Endothelial cell of coronary artery (primary cell): Measurements from ENCODE around the gene PLEKHG2. TPM values are rescaled to one million over a fixed set of nuclear protein-coding genes. Genes with fewer than 3 reads are reported as not detected.

Experiments used
- total RNA-seq: library from RNA; depleted of rRNA; stranded (reverse); fragments of >200 nt; gene quantifications from 2 replicates; pipeline ENCODE4 v1.2.3, GENCODE V29; 2014

The PLEKHG2 gene, protein sequence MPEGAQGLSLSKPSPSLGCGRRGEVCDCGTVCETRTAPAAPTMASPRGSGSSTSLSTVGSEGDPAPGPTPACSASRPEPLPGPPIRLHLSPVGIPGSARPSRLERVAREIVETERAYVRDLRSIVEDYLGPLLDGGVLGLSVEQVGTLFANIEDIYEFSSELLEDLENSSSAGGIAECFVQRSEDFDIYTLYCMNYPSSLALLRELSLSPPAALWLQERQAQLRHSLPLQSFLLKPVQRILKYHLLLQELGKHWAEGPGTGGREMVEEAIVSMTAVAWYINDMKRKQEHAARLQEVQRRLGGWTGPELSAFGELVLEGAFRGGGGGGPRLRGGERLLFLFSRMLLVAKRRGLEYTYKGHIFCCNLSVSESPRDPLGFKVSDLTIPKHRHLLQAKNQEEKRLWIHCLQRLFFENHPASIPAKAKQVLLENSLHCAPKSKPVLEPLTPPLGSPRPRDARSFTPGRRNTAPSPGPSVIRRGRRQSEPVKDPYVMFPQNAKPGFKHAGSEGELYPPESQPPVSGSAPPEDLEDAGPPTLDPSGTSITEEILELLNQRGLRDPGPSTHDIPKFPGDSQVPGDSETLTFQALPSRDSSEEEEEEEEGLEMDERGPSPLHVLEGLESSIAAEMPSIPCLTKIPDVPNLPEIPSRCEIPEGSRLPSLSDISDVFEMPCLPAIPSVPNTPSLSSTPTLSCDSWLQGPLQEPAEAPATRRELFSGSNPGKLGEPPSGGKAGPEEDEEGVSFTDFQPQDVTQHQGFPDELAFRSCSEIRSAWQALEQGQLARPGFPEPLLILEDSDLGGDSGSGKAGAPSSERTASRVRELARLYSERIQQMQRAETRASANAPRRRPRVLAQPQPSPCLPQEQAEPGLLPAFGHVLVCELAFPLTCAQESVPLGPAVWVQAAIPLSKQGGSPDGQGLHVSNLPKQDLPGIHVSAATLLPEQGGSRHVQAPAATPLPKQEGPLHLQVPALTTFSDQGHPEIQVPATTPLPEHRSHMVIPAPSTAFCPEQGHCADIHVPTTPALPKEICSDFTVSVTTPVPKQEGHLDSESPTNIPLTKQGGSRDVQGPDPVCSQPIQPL (N-terminal part only)
- 17.5 and 21.0 TPM in 2 replicates for total RNA-seq

DNA sequence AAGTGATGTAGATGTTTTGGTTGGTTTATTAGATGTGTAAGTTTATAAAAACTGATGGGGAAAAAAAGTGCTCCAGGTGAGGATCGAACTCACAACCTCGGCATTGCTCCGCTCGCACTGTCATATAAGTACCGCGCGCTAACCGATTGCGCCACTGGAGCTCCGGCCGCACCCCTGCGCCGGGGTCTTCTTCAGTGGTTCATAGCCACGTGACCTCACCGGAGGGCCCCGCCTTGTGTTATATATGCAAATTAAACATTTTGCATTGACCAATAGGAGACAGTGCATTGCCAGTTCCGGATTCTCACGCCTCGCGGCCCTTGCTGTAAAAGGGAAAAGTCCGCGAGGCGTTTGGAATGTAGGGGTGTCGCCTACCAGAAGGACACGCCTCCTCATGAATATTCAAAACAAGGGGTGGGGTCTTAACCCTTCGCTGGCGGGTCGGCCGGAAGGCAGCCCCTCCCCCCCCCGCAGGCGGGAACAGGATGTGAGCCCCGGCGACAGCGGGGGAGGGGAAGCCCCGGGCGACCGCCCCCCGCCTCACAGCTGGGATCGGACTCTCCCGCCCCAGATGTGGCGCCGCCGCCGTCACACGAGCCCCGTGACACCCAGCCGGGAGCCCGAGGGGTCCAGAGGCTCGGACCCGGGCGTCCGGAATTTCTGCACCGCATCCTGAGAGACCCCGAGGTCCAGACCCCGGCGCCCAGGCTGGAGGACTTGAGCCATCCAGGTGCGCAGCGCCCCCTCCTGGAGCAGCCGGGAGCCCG lies at the start of gene PLEKHG2:
TSS of gene PLEKHG2 (plus strand) at position 570 of the 767 bp plus-strand sequence. CDS start 1,418 bp downstream, outside the sequence.

DNA sequence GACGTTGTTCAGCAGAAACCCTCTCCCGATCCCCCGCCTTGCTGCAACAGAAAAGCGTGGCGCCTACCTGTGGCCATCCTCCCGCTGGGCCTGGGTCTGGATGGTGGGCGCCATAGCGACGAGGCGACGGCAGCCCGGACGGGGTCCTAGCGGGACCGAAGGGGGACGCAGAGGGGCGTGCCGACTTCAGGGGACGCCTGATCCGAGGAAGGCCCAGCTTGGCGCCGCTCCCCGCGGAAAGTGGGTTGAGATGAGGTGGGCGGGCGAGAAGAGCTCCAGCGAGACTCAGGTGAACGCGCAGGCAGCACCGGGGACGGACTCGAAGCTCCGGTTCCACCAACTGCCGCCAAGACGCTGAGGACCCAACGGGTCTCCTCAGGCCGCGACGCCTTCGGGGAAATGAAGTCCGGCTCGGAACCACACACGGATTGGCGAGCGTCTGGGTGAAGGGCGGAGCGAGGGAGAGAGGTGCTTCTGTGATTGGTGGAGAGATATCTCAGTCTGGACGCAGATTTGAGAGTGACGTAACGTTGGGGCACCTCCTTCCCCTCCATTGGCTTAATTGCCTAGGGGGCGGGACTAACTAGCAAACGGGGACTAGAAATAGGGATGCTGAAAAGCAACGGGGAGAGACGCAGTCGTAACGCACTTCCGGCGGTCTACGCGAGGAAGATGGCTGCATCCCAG lies 21.6 kb upstream of the PLEKHG2 start, which contains the start of the genes MED29 and PAF1:
TSS of gene MED29 (plus strand) at position 628 of the 687 bp plus-strand sequence. CDS start at position 673, 45 bp downstream.
TSS of gene PAF1 (minus strand) at position 356 of the 687 bp plus-strand sequence. CDS start at position 114, 242 bp downstream.

DNA sequence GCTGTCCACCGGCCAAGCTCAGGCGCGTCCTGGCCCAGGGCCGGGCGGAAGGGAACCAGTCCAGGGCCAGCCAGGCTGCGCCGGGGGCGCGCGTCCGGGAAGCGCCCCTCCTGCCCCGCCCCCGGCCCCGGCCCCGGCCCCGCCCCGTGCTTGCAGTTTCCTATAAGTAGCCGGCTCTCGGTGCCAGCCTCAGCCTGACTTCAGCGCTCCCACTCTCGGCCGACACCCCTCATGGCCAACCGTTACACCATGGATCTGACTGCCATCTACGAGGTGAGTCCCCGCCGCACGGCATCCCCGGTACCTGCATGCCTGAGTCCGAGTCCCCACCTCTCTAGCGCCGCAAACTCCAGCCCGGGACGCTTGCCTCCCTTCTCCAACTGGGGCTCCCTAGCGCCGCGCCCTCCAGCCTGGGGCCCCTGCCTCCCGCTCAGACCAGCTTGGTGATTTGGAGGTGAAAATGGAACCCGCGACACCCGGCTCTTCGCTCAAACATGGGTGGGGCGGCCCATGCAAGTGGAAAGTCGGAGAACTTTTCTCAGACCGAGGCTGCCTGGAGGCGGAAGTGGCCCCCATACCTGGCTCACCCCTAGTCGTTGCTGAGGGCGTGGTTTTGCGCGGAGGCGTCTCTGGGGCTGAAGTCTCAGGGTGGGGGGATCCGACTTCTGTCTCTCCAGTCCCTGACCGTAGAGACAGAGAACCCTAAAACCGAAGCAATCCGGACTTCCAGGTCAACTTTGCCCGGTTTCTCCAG lies 5.6 kb upstream of the PLEKHG2 start, which contains the start of gene ZFP36:
TSS of gene ZFP36 (plus strand) at position 192 of the 754 bp plus-strand sequence. CDS start at position 250, 58 bp downstream.

DNA sequence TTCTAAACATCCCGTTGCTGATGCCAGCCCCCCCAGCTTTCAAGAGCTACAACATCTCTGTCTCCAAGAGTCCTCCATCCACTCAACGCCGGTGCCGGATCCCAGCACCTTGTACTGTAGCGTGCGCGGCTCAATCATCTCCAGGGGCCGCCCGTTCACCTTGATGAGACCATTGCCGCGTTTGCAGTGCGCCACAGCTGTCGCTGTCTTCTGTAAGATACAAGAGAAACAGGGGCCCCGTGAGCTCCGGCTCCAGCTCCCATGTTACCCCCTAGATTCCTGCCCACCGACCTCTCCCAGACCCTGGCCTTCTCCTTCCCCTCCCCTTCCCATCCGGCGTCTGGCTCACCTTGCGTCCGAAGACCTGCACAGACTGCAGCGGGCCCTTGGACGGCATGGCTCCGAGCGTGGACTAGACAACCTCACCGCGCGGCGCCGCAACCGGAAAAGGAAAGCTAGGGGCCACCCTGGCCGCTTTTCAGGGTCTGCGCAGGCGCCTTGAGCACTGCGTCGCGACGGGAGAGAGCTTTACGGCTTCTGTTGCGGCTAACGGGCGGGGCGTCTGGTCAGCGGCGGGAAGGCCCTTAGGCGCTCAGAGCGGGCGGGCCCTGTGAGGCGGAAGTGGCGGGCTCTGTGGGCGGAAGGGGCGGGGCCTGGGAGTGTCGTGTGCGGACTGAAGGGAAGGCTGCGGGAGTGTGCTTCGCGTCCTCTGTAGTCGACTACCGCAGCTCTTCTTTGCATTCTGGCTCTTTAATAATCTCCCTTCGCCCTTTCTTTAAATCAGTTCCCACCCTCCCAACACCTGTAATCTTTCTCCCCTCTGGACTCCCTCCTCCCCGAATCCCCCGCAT lies 23.3 kb downstream of the PLEKHG2 start, which contains the start of gene RPS16:
TSS of gene RPS16 (minus strand) at position 451 of the 851 bp plus-strand sequence. CDS start at position 397, 54 bp downstream.

DNA sequence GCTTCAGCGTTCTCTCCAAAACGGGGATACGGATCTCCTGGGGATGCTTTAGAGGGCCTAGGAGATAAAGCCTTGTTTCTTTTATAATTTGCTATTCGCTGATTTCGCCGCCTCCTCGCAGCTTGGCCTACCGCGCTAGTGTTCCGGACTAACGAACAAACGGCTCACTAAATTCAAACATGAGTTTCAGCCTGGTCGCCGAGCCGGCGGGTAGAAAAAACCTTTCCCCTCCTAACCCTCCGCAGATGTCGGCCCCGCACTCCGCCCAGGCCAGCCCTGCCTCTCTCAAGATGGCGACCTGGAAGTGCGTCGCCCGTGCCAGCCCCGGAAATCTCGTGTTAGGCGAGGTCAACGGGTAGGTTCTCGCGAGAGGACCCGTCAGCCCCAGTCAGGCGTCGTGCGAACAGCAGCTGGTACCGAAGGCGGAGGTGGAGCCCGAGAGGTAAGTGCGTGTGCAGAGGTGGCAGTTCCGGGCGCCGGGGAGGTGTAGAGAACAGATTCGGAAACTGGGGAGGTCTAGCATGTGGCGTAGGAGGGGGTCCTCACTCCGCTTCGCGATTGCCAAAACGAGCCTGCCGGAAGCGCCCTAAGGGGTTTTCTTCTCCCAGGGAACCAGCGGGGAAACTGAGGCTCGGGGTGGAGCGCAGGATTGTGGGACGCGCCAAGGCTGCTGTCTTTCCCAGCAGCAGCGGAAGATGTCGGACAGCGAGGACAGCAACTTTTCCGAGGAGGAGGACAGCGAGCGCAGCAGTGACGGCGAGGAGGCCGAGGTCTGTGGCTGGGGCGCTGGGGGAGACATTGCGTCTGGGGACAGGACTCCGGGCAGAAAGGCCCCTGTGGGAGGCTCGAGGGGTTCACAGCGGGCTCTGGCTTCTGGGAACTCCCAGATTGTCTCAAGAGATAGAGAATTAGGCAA lies 33.0 kb downstream of the PLEKHG2 start, which contains the start of gene SUPT5H:
TSS of gene SUPT5H (plus strand) at position 387 of the 916 bp plus-strand sequence. CDS start at position 696, 309 bp downstream.

Other genes with a start within 250 kb of the PLEKHG2 start
- not detected in 2 replicates for gene NCCRP1, start 215.7 kb upstream of the PLEKHG2 start, total RNA-seq
- not detected in 2 replicates for gene SYCN, start 208.4 kb upstream of the PLEKHG2 start, total RNA-seq
- not detected in 2 replicates for gene IFNL3, start 167.7 kb upstream of the PLEKHG2 start, total RNA-seq
- not detected in 2 replicates for gene IFNL4, start 163.8 kb upstream of the PLEKHG2 start, total RNA-seq
- gene IFNL2, start 144.3 kb upstream of the PLEKHG2 start, total RNA-seq = not detected in 2 replicates
- not detected in 2 replicates for gene IFNL1, start 116.3 kb upstream of the PLEKHG2 start, total RNA-seq
- gene LRFN1, start 91.8 kb upstream of the PLEKHG2 start, total RNA-seq = 0.18 and 0.19 TPM in 2 replicates
- 13.7 and 28.2 TPM in 2 replicates for gene GMFG, start 76.6 kb upstream of the PLEKHG2 start, total RNA-seq
- gene SAMD4B, start 70.2 kb upstream of the PLEKHG2 start, total RNA-seq = 30.9 and 37.5 TPM in 2 replicates
- 35.8 and 45.0 TPM in 2 replicates for gene PAF1, start 21.6 kb upstream of the PLEKHG2 start, total RNA-seq
- 9.7 and 12.4 TPM in 2 replicates for gene MED29, start 21.3 kb upstream of the PLEKHG2 start, total RNA-seq
- 0.27 and 0.56 TPM in 2 replicates for gene ZFP36, start 5.8 kb upstream of the PLEKHG2 start, total RNA-seq
- gene RPS16, start 23.3 kb downstream of the PLEKHG2 start, total RNA-seq = 106 and 208 TPM in 2 replicates
- gene SUPT5H, start 32.9 kb downstream of the PLEKHG2 start, total RNA-seq = 63.1 and 65.6 TPM in 2 replicates
- 57.4 and 77.4 TPM in 2 replicates for gene TIMM50, start 68.2 kb downstream of the PLEKHG2 start, total RNA-seq
- gene DLL3, start 86.3 kb downstream of the PLEKHG2 start, total RNA-seq = 0.19 and 0.63 TPM in 2 replicates
- gene SELENOV, start 102.5 kb downstream of the PLEKHG2 start, total RNA-seq = not detected in 2 replicates
- 3.0 and 3.1 TPM in 2 replicates for gene EID2B, start 120.2 kb downstream of the PLEKHG2 start, total RNA-seq
- gene EID2, start 127.5 kb downstream of the PLEKHG2 start, total RNA-seq = 15.8 and 16.3 TPM in 2 replicates
- not detected in 2 replicates for gene LGALS13, start 189.9 kb downstream of the PLEKHG2 start, total RNA-seq
- not detected in 2 replicates for gene LGALS16, start 243.2 kb downstream of the PLEKHG2 start, total RNA-seq